Measurements from ENCODE around the gene HIPK1.

DNA sequence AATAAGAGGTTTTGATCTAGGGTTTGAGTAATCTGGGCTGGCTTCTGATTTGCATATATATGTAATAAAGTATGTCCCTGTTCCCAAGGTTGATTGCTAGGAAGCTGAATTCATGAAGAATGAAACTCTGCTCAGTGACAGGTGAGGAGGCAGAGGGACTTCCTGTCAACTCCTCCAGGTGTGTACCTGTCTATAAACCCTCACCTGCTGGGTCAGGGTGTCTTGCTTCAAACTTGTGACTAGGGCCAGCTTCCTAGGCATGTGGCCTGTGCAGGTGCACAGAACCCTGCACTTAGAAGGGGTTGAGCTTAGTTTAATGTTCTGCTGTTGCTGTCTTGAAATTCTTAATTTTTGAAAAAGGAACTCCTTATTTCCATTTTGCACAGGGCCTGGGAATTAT, 71.3 kb downstream of the HIPK1 start:
- TF ChIP-seq, protein P1, sequence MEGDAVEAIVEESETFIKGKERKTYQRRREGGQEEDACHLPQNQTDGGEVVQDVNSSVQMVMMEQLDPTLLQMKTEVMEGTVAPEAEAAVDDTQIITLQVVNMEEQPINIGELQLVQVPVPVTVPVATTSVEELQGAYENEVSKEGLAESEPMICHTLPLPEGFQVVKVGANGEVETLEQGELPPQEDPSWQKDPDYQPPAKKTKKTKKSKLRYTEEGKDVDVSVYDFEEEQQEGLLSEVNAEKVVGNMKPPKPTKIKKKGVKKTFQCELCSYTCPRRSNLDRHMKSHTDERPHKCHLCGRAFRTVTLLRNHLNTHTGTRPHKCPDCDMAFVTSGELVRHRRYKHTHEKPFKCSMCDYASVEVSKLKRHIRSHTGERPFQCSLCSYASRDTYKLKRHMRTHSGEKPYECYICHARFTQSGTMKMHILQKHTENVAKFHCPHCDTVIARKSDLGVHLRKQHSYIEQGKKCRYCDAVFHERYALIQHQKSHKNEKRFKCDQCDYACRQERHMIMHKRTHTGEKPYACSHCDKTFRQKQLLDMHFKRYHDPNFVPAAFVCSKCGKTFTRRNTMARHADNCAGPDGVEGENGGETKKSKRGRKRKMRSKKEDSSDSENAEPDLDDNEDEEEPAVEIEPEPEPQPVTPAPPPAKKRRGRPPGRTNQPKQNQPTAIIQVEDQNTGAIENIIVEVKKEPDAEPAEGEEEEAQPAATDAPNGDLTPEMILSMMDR (IDR thresholded peaks at IDR 0.05): no peak
- no peak for TF ChIP-seq POLR2A (IDR thresholded peaks at IDR 0.05; ENCODE audit: low read depth)

All from esophagus muscularis mucosa (tissue), 3 donors.